Loucy (cell line): Measurements from ENCODE around the gene DNM1.

Experiments
- H2AFZ ChIP-seq: fragments of 200-600 bp; sonication (generic); 2 replicates; pipeline ENCODE4 v1.6.0; 2016; ENCODE audit warnings: antibody characterized with exemption, mild to moderate bottlenecking, low read length, moderate library complexity
- H3F3A ChIP-seq: fragments of 200-600 bp; 2 replicates; pipeline ENCODE4 v1.6.0; 2016; ENCODE audit warnings: antibody characterized with exemption, low read depth, mild to moderate bottlenecking
- H3K27me3 ChIP-seq: fragments of 200-600 bp; sonication (generic); 2 replicates; pipeline ENCODE4 v1.6.1; 2014; ENCODE audit warnings: low read length, mild to moderate bottlenecking; ENCODE audit not compliant: insufficient read depth, poor library complexity, severe bottlenecking
- H3K36me3 ChIP-seq: fragments of 200-600 bp; sonication (generic); 2 replicates; pipeline ENCODE4 v1.6.1; 2016; ENCODE audit warnings: low read length; ENCODE audit not compliant: insufficient read depth
- H3K4me1 ChIP-seq: fragments of 200-600 bp; sonication (generic); 2 replicates; pipeline ENCODE4 v1.5.1; 2014; ENCODE audit warnings: low read length, mild to moderate bottlenecking; ENCODE audit not compliant: insufficient read depth, poor library complexity, severe bottlenecking
- H3K4me2 ChIP-seq: fragments of 200-600 bp; sonication (generic); 2 replicates; pipeline ENCODE4 v1.6.0; 2014; ENCODE audit warnings: antibody characterized with exemption, low read length, low read depth, mild to moderate bottlenecking; ENCODE audit not compliant: poor library complexity, severe bottlenecking
- H3K4me3 ChIP-seq: fragments of 200-600 bp; sonication (generic); 2 replicates; pipeline ENCODE4 v1.5.1; 2014; ENCODE audit warnings: low read length, mild to moderate bottlenecking, mixed read lengths; ENCODE audit not compliant: poor library complexity, severe bottlenecking
- H3K79me2 ChIP-seq: fragments of 200-600 bp; sonication (generic); 2 replicates; pipeline ENCODE4 v1.6.1; 2014; ENCODE audit warnings: low read length; ENCODE audit not compliant: insufficient read depth
- H3K9ac ChIP-seq: fragments of 200-600 bp; sonication (generic); 2 replicates; pipeline ENCODE4 v1.6.0; 2014; ENCODE audit warnings: mild to moderate bottlenecking, low read depth, low read length, moderate library complexity; ENCODE audit not compliant: poor library complexity, severe bottlenecking
- H3K9me2 ChIP-seq: fragments of 200-600 bp; sonication (generic); replicated peaks from 2 replicates; pipeline ENCODE4 v1.6.1; 2016; ENCODE audit warnings: low read depth, low read length, mixed read lengths
- H3K9me3 ChIP-seq: fragments of 200-600 bp; sonication (generic); 2 replicates; pipeline ENCODE4 v1.6.1; 2014; ENCODE audit warnings: mild to moderate bottlenecking, antibody characterized with exemption, low read length, low read depth; ENCODE audit not compliant: insufficient read depth
- H4K20me1 ChIP-seq: fragments of 200-600 bp; sonication (generic); 2 replicates; pipeline ENCODE4 v1.6.0; 2014; ENCODE audit warnings: antibody characterized with exemption, low read length, mild to moderate bottlenecking; ENCODE audit not compliant: insufficient read depth, poor library complexity, severe bottlenecking
- EZH2phosphoT487 ChIP-seq: fragments of 200-600 bp; IDR thresholded peaks from 2 replicates; pipeline ENCODE4 v1.6.1; 2018; ENCODE audit warnings: antibody characterized with exemption, mild to moderate bottlenecking, moderate library complexity, borderline replicate concordance
- TF ChIP-seq, protein P1 (sequence below): fragments of 200-600 bp; sonication (generic); conservative IDR thresholded peaks from 2 replicates; pipeline ENCODE4 v1.5.1; 2014; ENCODE audit warnings: mild to moderate bottlenecking, antibody characterized with exemption, low read length

Gene DNM1

GRCh38 chr9:128293091-128293490, 89.9 kb downstream of the DNM1 start:
- H4K20me1 ChIP-seq, result no peaks in the 10 kb centered on the region
- no peaks in the 10 kb centered on the region for H3K4me1 ChIP-seq
- no peaks in the 10 kb centered on the region for H3K36me3 ChIP-seq
- H3K79me2 ChIP-seq, result no peaks in the 10 kb centered on the region
- H3K9me2 ChIP-seq, result no peaks in the 10 kb centered on the region
- no peaks in the 10 kb centered on the region for H3K27me3 ChIP-seq
- H3K9me3 ChIP-seq, result no peaks in the 10 kb centered on the region
- H3K9ac ChIP-seq, result no peak overlapping the region
- no peaks in the 10 kb centered on the region for H3F3A ChIP-seq
- no peak overlapping the region for H3K4me3 ChIP-seq
- no peak overlapping the region for H3K4me2 ChIP-seq
- no peak overlapping the region for H2AFZ ChIP-seq
- no peak for TF ChIP-seq EZH2phosphoT487
- TF ChIP-seq, protein P1, sequence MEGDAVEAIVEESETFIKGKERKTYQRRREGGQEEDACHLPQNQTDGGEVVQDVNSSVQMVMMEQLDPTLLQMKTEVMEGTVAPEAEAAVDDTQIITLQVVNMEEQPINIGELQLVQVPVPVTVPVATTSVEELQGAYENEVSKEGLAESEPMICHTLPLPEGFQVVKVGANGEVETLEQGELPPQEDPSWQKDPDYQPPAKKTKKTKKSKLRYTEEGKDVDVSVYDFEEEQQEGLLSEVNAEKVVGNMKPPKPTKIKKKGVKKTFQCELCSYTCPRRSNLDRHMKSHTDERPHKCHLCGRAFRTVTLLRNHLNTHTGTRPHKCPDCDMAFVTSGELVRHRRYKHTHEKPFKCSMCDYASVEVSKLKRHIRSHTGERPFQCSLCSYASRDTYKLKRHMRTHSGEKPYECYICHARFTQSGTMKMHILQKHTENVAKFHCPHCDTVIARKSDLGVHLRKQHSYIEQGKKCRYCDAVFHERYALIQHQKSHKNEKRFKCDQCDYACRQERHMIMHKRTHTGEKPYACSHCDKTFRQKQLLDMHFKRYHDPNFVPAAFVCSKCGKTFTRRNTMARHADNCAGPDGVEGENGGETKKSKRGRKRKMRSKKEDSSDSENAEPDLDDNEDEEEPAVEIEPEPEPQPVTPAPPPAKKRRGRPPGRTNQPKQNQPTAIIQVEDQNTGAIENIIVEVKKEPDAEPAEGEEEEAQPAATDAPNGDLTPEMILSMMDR, result no peak

DNA sequence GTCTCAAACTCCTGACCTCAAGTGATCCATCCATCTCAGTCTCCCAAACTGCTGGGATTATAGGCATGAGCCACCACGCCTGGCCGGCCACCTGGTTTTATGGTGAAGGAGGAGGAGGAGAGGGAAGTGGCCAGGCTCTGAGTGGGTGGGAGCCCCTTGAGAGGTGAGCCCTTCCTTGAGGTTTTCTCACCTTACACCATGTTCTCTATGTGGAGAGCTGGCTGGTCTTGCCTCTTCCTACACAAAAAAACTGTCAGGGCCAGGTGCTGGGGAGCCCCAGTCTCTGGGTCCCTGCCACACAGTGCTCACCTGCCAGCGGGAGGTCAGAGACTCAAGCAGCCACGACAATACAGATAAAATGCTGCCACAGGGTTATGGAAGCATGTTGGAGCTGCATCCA, 91.0 kb downstream of the DNM1 start:
- Histone ChIP-seq H3K9me2 (no peaks in the 10 kb centered on the region), H3K79me2 (no peaks in the 10 kb centered on the region), H3K4me1 (no peaks in the 10 kb centered on the region), H3K36me3 (no peaks in the 10 kb centered on the region), H3F3A (no peaks in the 10 kb centered on the region), H3K9me3 (no peaks in the 10 kb centered on the region), H3K4me2 (no peak overlapping the region), H3K9ac (no peak overlapping the region), H3K4me3 (no peak overlapping the region), H3K27me3 (no peaks in the 10 kb centered on the region), H4K20me1 (no peaks in the 10 kb centered on the region), H2AFZ (no peak overlapping the region)
- TF ChIP-seq, protein P1, result no peak
- no peak for TF ChIP-seq EZH2phosphoT487

DNA sequence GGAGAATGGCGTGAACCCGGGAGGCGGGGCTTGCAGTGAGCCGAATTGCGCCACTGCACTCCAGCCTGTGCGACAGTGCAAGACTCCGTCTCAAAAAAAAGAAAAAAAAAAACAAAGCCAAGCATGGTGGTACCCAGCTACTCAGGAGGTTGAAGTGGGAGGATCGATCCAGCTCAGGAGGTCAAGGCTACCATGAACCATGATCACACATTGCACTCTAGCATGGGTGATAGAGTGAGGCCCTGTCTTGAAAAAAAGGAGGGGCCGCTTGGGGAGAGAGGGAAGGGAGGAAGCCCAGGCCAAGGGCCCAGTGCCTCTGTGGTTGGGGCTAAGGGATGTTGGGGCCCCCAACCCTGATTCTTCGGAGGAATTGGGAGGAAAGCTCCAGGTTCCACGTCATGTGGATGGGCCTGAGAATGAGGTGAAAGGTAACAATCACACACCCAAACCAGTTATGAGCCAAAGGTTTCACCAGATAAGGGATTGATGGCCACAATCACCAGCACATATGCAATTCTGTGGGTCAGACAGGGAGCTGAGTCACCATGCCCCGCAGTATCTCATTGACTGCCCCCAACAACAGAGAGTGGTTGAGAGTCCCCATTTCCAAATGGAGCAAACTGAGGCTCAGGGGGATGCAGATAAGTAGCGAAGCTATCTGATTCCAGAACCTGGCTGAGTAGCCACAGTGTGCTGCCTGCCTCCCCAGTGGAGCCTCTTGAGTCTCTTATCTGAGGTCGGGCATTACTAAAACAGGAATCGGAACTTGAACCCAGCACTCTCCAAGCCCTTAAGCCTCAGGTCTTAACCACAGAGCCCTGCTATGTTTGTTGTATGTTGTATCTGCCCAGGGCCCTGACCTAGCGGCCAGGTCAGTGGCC, 93.4 kb downstream of the DNM1 start:
- Histone ChIP-seq H3K9me2 (no peaks in the 10 kb centered on the region), H3K4me1 (no peaks in the 10 kb centered on the region), H4K20me1 (no peaks in the 10 kb centered on the region), H3K9ac (no peak overlapping the region), H3K36me3 (no peaks in the 10 kb centered on the region), H3K4me3 (no peak overlapping the region), H3F3A (no peaks in the 10 kb centered on the region), H2AFZ (no peak overlapping the region), H3K9me3 (no peaks in the 10 kb centered on the region), H3K4me2 (no peak overlapping the region), H3K27me3 (no peaks in the 10 kb centered on the region), H3K79me2 (no peaks in the 10 kb centered on the region)
- TF ChIP-seq, protein P1, result no peak
- no peak for TF ChIP-seq EZH2phosphoT487
